Measurements from ENCODE around the gene CAMSAP1. TPM values are rescaled to one million over a fixed set of nuclear protein-coding genes. Genes with fewer than 3 reads are reported as not detected.

CAMSAP1 gene
- total and polyA plus RNA-seq, 9 of the 15 experiments (the other 6 are each of a cell fraction or from before 2014, with no cell fraction given), result 1.5 to 28.8 (median 14.3) TPM

DNA sequence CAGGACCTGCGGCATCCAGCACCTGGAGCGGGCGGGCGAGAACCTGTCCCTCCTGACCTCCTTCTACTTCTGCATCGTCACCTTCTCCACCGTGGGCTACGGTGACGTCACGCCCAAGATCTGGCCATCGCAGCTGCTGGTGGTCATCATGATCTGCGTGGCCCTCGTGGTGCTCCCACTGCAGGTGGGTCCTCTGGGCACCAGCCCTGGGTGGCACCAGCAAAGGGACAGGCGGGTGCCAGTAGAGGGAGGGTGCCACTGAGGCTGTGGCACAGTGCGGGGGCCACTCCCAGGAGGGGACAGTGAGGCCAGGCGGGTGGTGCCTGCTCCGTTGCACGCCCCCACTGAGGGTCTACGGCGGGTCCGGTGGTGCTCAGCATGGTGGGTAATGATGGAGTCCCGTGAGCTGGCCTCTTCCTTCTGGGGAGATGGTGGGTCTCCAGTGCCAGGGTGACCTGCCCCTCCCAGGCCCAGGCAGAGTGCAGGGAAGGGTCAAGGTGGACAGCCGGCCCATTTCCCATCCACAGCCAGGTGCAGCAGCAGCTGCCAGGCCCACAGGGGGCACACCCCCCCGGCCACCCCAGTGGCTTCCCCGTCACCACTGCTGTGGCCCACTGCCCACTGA lies 147.6 kb downstream of the CAMSAP1 start:
- H3K4me3 ChIP-seq, result no peak overlapping the region

More for the DNA sequence above, 147.6 kb downstream of the CAMSAP1 start:
- ATAC-seq, result no peak; the same call in 2 of the 3 replicates
- H2AFZ ChIP-seq (ENCODE audit: low read depth, low read length), result no peak overlapping the region
- H3K36me3 ChIP-seq (ENCODE audit: control insufficient read depth, insufficient read depth, low read length), result no peaks in the 10 kb centered on the region
- no peak for FAIRE-seq
- H3K9me1 ChIP-seq (ENCODE audit: control insufficient read depth, insufficient read depth, low read length), result no peaks in the 10 kb centered on the region
- H3K27me3 ChIP-seq (ENCODE audit: control insufficient read depth in 2 of 2, insufficient read depth in 2 of 2, low read length in 2 of 2), result peaks cover 5 to 69% of the 10 kb centered on the region in 2 experiments; a peak in 4 of 5 replicates
- WGBS (ENCODE audit: insufficient coverage, low coverage, missing lambda C conversion rate), result 3% methylated on average over 19 of the region's 24 CpGs
- peaks cover 5% of the 10 kb centered on the region; the same call in 1 of the 2 replicates for H4K20me1 ChIP-seq (replicated peaks; ENCODE audit: control insufficient read depth, insufficient read depth, low read length)
- in situ Hi-C loops (cut with MboI) (no loop called here), intact Hi-C loops (cut with micrococcal nuclease) (no loop called here)
- BruUV-seq (replicated peaks), result no TSS peak
- no peak for DNase-seq (ENCODE audit: extremely low read depth in 1 of 4, low spot score in 3 of 4)
- ChIA-PET POLR2A (interaction anchor here (0.5 to 0.6 kb wide), 3 partner anchors 91 to 395 kb away, joined by 3 read pairs; no protein-coding TSS in a partner anchor), CTCF (ENCODE audit: low intra/inter-chr PET ratio) (no interaction called here)
- H3K4me1 ChIP-seq (replicated peaks in 1 of 2; ENCODE audit: control insufficient read depth in 2 of 2, insufficient read depth in 2 of 2, low read length in 2 of 2), result peaks cover 0 to 26% of the 10 kb centered on the region in 2 experiments; a peak in 1 of 5 replicates
- H3K4me2 ChIP-seq (ENCODE audit: insufficient read depth, low read length), result no peak overlapping the region
- H3K9me3 ChIP-seq (replicated peaks; ENCODE audit: control insufficient read depth, insufficient read depth, low read depth, low read length), result no peaks in the 10 kb centered on the region
- H3K9ac ChIP-seq (ENCODE audit: insufficient read depth in 1 of 2, low read depth in 2 of 2, low read length in 2 of 2), result no peak overlapping the region
- TF ChIP-seq CREB1 (IDR thresholded peaks at IDR 0.05) (no peak), CREB1 (CRISPR knock-in tag; IDR thresholded peaks at IDR 0.05) (peak; percentile 55; the same call in 1 of the 2 replicates), ZNF764 (CRISPR knock-in tag; IDR thresholded peaks at IDR 0.05; ENCODE audit: low read depth) (no peak), ATF7 (IDR thresholded peaks at IDR 0.05) (peak; percentile 13; the same call in 1 of the 2 replicates), ATF1 (CRISPR knock-in tag; IDR thresholded peaks at IDR 0.05) (no peak), ATF1 (tag; IDR thresholded peaks at IDR 0.05) (peak; percentile 84), SMARCA4 (IDR thresholded peaks at IDR 0.05) (no peak), CREM (IDR thresholded peaks at IDR 0.05; ENCODE audit: low read depth) (peak; percentile 55), ZNF263 (CRISPR knock-in tag; IDR thresholded peaks at IDR 0.05; ENCODE audit: borderline replicate concordance) (peak; percentile 52; the same call in 1 of the 2 replicates)
- TF ChIP-seq, protein P1, sequence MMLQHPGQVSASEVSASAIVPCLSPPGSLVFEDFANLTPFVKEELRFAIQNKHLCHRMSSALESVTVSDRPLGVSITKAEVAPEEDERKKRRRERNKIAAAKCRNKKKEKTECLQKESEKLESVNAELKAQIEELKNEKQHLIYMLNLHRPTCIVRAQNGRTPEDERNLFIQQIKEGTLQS (IDR thresholded peaks at IDR 0.05), result peak; percentile 58; the same call in 1 of the 2 replicates
- TF ChIP-seq, protein P1 (CRISPR knock-in tag; conservative IDR thresholded peaks at IDR 0.05), result no peak
- H3K79me2 ChIP-seq (ENCODE audit: control insufficient read depth, insufficient read depth, low read length), result no peaks in the 10 kb centered on the region
- H3K27ac ChIP-seq (ENCODE audit: extremely low read depth, low read depth, low read length), result no peak overlapping the region
